Natural killer cell treated with Interleukin-12 subunit alpha and Interleukin-12 subunit beta and Interleukin-15 and Interleukin-18, amount 100 ng/mL, for 72 hours (primary cell): Measurements from ENCODE around the gene HNRNPF. TPM values are rescaled to one million over a fixed set of nuclear protein-coding genes. Genes with fewer than 3 reads are reported as not detected.

Experiments
- ATAC-seq, 2 donors: fragments of 150-1000 bp; cut with Tn5 transposase in 1 of 2; sonication (Bioruptor Pico), chemical (Tn5 transposase) in 1 of 2; 2 replicates each; pipeline ENCODE4 v1.10.0; 2021
- DNase-seq: peaks from one replicate; pipeline ENCODE4 v3.0.0; 2022; ENCODE audit warnings: low spot score
- H3K27ac Mint-ChIP-seq, 2 donors: 1 replicate in 1 of 2; 2 replicates in 1 of 2; pipeline ENCODE4 v1.8.0; 2022; ENCODE audit warnings: mixed read lengths in 2 of 2, mild to moderate bottlenecking in 1 of 2, moderate library complexity in 1 of 2
- H3K27me3 Mint-ChIP-seq, 2 donors: 1 replicate in 1 of 2; 2 replicates in 1 of 2; pipeline ENCODE4 v1.8.0; 2022; ENCODE audit warnings: mixed read lengths in 2 of 2
- H3K36me3 Mint-ChIP-seq: one replicate; pipeline ENCODE4 v1.8.0; 2022; ENCODE audit warnings: mixed read lengths
- H3K4me1 Mint-ChIP-seq, 2 donors: 1 replicate in 1 of 2; 2 replicates in 1 of 2; pipeline ENCODE4 v1.8.0; 2022; ENCODE audit warnings: low read depth in 2 of 2, mixed read lengths in 2 of 2, mild to moderate bottlenecking in 1 of 2
- H3K4me3 Mint-ChIP-seq: one replicate; pipeline ENCODE4 v1.8.0; 2022; ENCODE audit warnings: mixed read lengths
- H3K9me3 Mint-ChIP-seq: 2 replicates; pipeline ENCODE4 v1.8.0; 2022; ENCODE audit warnings: mixed read lengths
- total RNA-seq, 2 donors: library from RNA; stranded (reverse); gene quantifications; one replicate each; pipeline ENCODE4 v1.2.3, GENCODE V29; 2022

The HNRNPF gene
- total RNA-seq, 2 donors from 2014 or later, result 340 to 514 TPM

- H3K27ac Mint-ChIP-seq, result no peak overlapping the region
- H3K27me3 Mint-ChIP-seq, result no peaks in the 10 kb centered on the region
- ATAC-seq, result no peak
- H3K4me1 Mint-ChIP-seq, result peaks cover 0 to 10% of the 10 kb centered on the region in 2 donors
- DNase-seq, result no peak
- no peak overlapping the region for H3K4me3 Mint-ChIP-seq
- no peaks in the 10 kb centered on the region for H3K9me3 Mint-ChIP-seq
- H3K36me3 Mint-ChIP-seq, result no peaks in the 10 kb centered on the region
Observed at GRCh38 chr10:43372765-43373361, 36.1 kb downstream of the HNRNPF start.

- DNase-seq (no peak), ATAC-seq (no peak)
- no peaks in the 10 kb centered on the region for H3K9me3 Mint-ChIP-seq
- H3K4me3 Mint-ChIP-seq, result no peak within 1 kb of the TSS
- no peaks in the 10 kb centered on the region for H3K27me3 Mint-ChIP-seq
- H3K36me3 Mint-ChIP-seq, result no peaks in the 10 kb centered on the region
- peaks cover 0 to 10% of the 10 kb centered on the region in 2 donors for H3K4me1 Mint-ChIP-seq
- H3K27ac Mint-ChIP-seq, result no peak within 1 kb of the TSS
Observed at GRCh38 chr10:43371418-43371817, 37.6 kb downstream of the HNRNPF start, which contains the start of gene FXYD4. FXYD4 (plus strand) TSS chr10:43371636; CDS start chr10:43373747, 2,111 bp downstream.

- DNase-seq (no peak), ATAC-seq (no peak)
- H3K4me3 Mint-ChIP-seq, result no peak overlapping the region
- peaks cover 0 to 10% of the 10 kb centered on the region in 2 donors for H3K4me1 Mint-ChIP-seq
- no peaks in the 10 kb centered on the region for H3K9me3 Mint-ChIP-seq
- no peaks in the 10 kb centered on the region for H3K27me3 Mint-ChIP-seq
- H3K36me3 Mint-ChIP-seq, result no peaks in the 10 kb centered on the region
- H3K27ac Mint-ChIP-seq, result no peak overlapping the region
Observed at GRCh38 chr10:43370671-43371215, 38.2 kb downstream of the HNRNPF start.

- H3K27me3 Mint-ChIP-seq, result no peaks in the 10 kb centered on the region
- H3K4me3 Mint-ChIP-seq, result no peak overlapping the region
- DNase-seq (no peak), ATAC-seq (no peak)
- no peaks in the 10 kb centered on the region for H3K9me3 Mint-ChIP-seq
- no peak overlapping the region for H3K27ac Mint-ChIP-seq
- H3K4me1 Mint-ChIP-seq, result peaks cover 0 to 10% of the 10 kb centered on the region in 2 donors
- no peaks in the 10 kb centered on the region for H3K36me3 Mint-ChIP-seq
Observed at GRCh38 chr10:43369921-43370320, 39.1 kb downstream of the HNRNPF start.

GRCh38 chr10:43365001-43365400, 44.0 kb downstream of the HNRNPF start:
- Mint-ChIP-seq H3K27ac (no peak overlapping the region), H3K4me1 (peaks cover 17 to 19% of the 10 kb centered on the region in 2 donors), H3K9me3 (no peaks in the 10 kb centered on the region), H3K36me3 (no peaks in the 10 kb centered on the region), H3K4me3 (no peak overlapping the region), H3K27me3 (no peaks in the 10 kb centered on the region)
- ATAC-seq (no peak), DNase-seq (no peak)

GRCh38 chr10:43362191-43362839, 46.7 kb downstream of the HNRNPF start:
- peak overlapping the region; percentile 88 for H3K4me3 Mint-ChIP-seq
- DNase-seq, result peak; percentile 98
- peak; percentile 99 for ATAC-seq
- H3K4me1 Mint-ChIP-seq, result peaks cover 20 to 21% of the 10 kb centered on the region in 2 donors
- H3K27ac Mint-ChIP-seq, result peak overlapping the region; percentile 83 to 91
- H3K9me3 Mint-ChIP-seq, result no peaks in the 10 kb centered on the region
- no peaks in the 10 kb centered on the region for H3K36me3 Mint-ChIP-seq
- H3K27me3 Mint-ChIP-seq, result no peaks in the 10 kb centered on the region

GRCh38 chr10:43361547-43362190, 47.3 kb downstream of the HNRNPF start:
- no peak for DNase-seq
- Mint-ChIP-seq H3K4me1 (peaks cover 20 to 21% of the 10 kb centered on the region in 2 donors), H3K9me3 (no peaks in the 10 kb centered on the region), H3K27me3 (no peaks in the 10 kb centered on the region), H3K36me3 (no peaks in the 10 kb centered on the region), H3K27ac (peak overlapping the region; percentile 83 to 91), H3K4me3 (peak overlapping the region; percentile 88)
- ATAC-seq, result no peak

- Mint-ChIP-seq H3K4me3 (peak overlapping the region; percentile 70), H3K9me3 (no peaks in the 10 kb centered on the region), H3K27me3 (no peaks in the 10 kb centered on the region), H3K27ac (peak overlapping the region; percentile 12 to 91), H3K4me1 (peaks cover 20 to 21% of the 10 kb centered on the region in 2 donors), H3K36me3 (no peaks in the 10 kb centered on the region)
- DNase-seq (no peak), ATAC-seq (no peak)
Observed at GRCh38 chr10:43360086-43360485, 48.9 kb downstream of the HNRNPF start.

GRCh38 chr10:43355749-43356371, 53.1 kb downstream of the HNRNPF start:
- no peak for DNase-seq
- H3K4me3 Mint-ChIP-seq, result no peak overlapping the region
- ATAC-seq, result peak in 1 of 2 donors; percentile 36

GRCh38 chr10:43354879-43355380, 54.1 kb downstream of the HNRNPF start:
- no peak for DNase-seq
- no peak for ATAC-seq
- Mint-ChIP-seq H3K9me3 (no peaks in the 10 kb centered on the region), H3K27me3 (peaks cover 0 to 8% of the 10 kb centered on the region in 2 donors), H3K36me3 (no peaks in the 10 kb centered on the region), H3K4me3 (no peak overlapping the region), H3K4me1 (peaks cover 2 to 5% of the 10 kb centered on the region in 2 donors), H3K27ac (no peak overlapping the region)

More at GRCh38 chr10:43355749-43356371, 53.1 kb downstream of the HNRNPF start:
- no peaks in the 10 kb centered on the region for H3K36me3 Mint-ChIP-seq
- H3K27ac Mint-ChIP-seq, result no peak overlapping the region
- peaks cover 6 to 7% of the 10 kb centered on the region in 2 donors for H3K4me1 Mint-ChIP-seq
- no peaks in the 10 kb centered on the region for H3K9me3 Mint-ChIP-seq
- H3K27me3 Mint-ChIP-seq, result peaks cover 0 to 4% of the 10 kb centered on the region in 2 donors

GRCh38 chr10:43354330-43354635, 54.7 kb downstream of the HNRNPF start:
- no peak overlapping the region for H3K27ac Mint-ChIP-seq
- peaks cover 0 to 8% of the 10 kb centered on the region in 2 donors for H3K27me3 Mint-ChIP-seq
- ATAC-seq (no peak), DNase-seq (no peak)
- no peaks in the 10 kb centered on the region for H3K36me3 Mint-ChIP-seq
- no peak overlapping the region for H3K4me3 Mint-ChIP-seq
- no peaks in the 10 kb centered on the region for H3K9me3 Mint-ChIP-seq
- H3K4me1 Mint-ChIP-seq, result peaks cover 0 to 4% of the 10 kb centered on the region in 2 donors

- peaks cover 2 to 9% of the 10 kb centered on the region in 2 donors for H3K27me3 Mint-ChIP-seq
- no peaks in the 10 kb centered on the region for H3K9me3 Mint-ChIP-seq
- peaks cover 1 to 4% of the 10 kb centered on the region in 2 donors for H3K4me1 Mint-ChIP-seq
- no peaks in the 10 kb centered on the region for H3K36me3 Mint-ChIP-seq
- ATAC-seq (no peak), DNase-seq (no peak)
- H3K4me3 Mint-ChIP-seq, result no peak overlapping the region
- H3K27ac Mint-ChIP-seq, result no peak overlapping the region
Observed at GRCh38 chr10:43353495-43354329, 55.3 kb downstream of the HNRNPF start.

GRCh38 chr10:43352951-43353350, 56.0 kb downstream of the HNRNPF start:
- ATAC-seq (no peak), DNase-seq (no peak)
- no peak overlapping the region for H3K27ac Mint-ChIP-seq
- no peaks in the 10 kb centered on the region for H3K9me3 Mint-ChIP-seq
- H3K36me3 Mint-ChIP-seq, result no peaks in the 10 kb centered on the region
- H3K4me3 Mint-ChIP-seq, result no peak overlapping the region
- H3K4me1 Mint-ChIP-seq, result peaks cover 8% of the 10 kb centered on the region in 2 donors
- peaks cover 6 to 11% of the 10 kb centered on the region in 2 donors for H3K27me3 Mint-ChIP-seq
